Measurements from ENCODE around the gene AEBP2. TPM values are rescaled to one million over a fixed set of nuclear protein-coding genes. Genes with fewer than 3 reads are reported as not detected.

Gene AEBP2
- polyA plus RNA-seq, 1 donor (not counting 4 experiments of a cell fraction or from before 2014, with no cell fraction given) = 19.6 TPM

- dilution Hi-C loops (cut with MboI; ENCODE audit: extremely low pct_ligation_motif_present, low sequenced_read_pairs) = no loop called here
- Histone ChIP-seq H4K20me1 (ENCODE audit: control insufficient read depth, extremely low read depth, insufficient read depth, low read length) (no peaks in the 10 kb centered on the region), H3K27ac (ENCODE audit: control insufficient read depth, insufficient read depth, low read length) (no peak overlapping the region), H3K4me1 (ENCODE audit: control insufficient read depth, extremely low read depth, insufficient read depth, low read length) (peaks cover 5% of the 10 kb centered on the region), H3K9me3 (ENCODE audit: control insufficient read depth, low read depth, low read length) (no peaks in the 10 kb centered on the region), H3K4me2 (ENCODE audit: control insufficient read depth, extremely low read depth, insufficient read depth, low read depth, low read length) (no peak overlapping the region), H3K4me3 (ENCODE audit: control insufficient read depth in 2 of 3, extremely low read depth in 1 of 3, insufficient read depth in 2 of 3, low read depth in 1 of 3, low read length in 3 of 3) (no peak overlapping the region), H3K79me2 (ENCODE audit: control insufficient read depth, insufficient read depth, low read length) (peaks cover 34% of the 10 kb centered on the region), H3K36me3 (ENCODE audit: control insufficient read depth in 2 of 2, extremely low read depth in 1 of 2, insufficient read depth in 2 of 2, low read length in 2 of 2) (peaks cover 5 to 7% of the 10 kb centered on the region in 2 experiments), H3K27me3 (ENCODE audit: control insufficient read depth, extremely low read depth, insufficient read depth, low read length) (no peaks in the 10 kb centered on the region), H3K9ac (ENCODE audit: control insufficient read depth, extremely low read depth, insufficient read depth, low read length) (no peak overlapping the region), H3K9me1 (ENCODE audit: control insufficient read depth, extremely low read depth, insufficient read depth, low read length) (no peaks in the 10 kb centered on the region), H2AFZ (ENCODE audit: control insufficient read depth, low read length) (no peak overlapping the region)
- no peak for DNase-seq (ENCODE audit: low read depth, low spot score)
- TF ChIP-seq EZH2 (IDR thresholded peaks at IDR 0.05; ENCODE audit: low read length) (no peak), CTCF (optimal IDR thresholded peaks at IDR 0.05 in 1 of 3, IDR thresholded peaks at IDR 0.05 in 1 of 3, conservative IDR thresholded peaks at IDR 0.05 in 1 of 3; ENCODE audit: extremely low read depth in 1 of 3, insufficient read depth in 2 of 3, low read length in 3 of 3) (no peak)
- no peak for FAIRE-seq
These were observed 57.1 kb downstream of the AEBP2 start for GRCh38 chr12:19496219-19496878.

GRCh38 chr12:19498099-19498498 is 58.8 kb downstream of the AEBP2 start:
- Histone ChIP-seq H3K36me3 (ENCODE audit: control insufficient read depth in 2 of 2, extremely low read depth in 1 of 2, insufficient read depth in 2 of 2, low read length in 2 of 2) (peaks cover 5 to 7% of the 10 kb centered on the region in 2 experiments), H3K4me1 (ENCODE audit: control insufficient read depth, extremely low read depth, insufficient read depth, low read length) (no peaks in the 10 kb centered on the region), H3K4me2 (ENCODE audit: control insufficient read depth, extremely low read depth, insufficient read depth, low read depth, low read length) (no peak overlapping the region), H3K4me3 (ENCODE audit: control insufficient read depth in 2 of 3, extremely low read depth in 1 of 3, insufficient read depth in 2 of 3, low read depth in 1 of 3, low read length in 3 of 3) (no peak overlapping the region), H3K27ac (ENCODE audit: control insufficient read depth, insufficient read depth, low read length) (no peak overlapping the region), H3K27me3 (ENCODE audit: control insufficient read depth, extremely low read depth, insufficient read depth, low read length) (no peaks in the 10 kb centered on the region), H4K20me1 (ENCODE audit: control insufficient read depth, extremely low read depth, insufficient read depth, low read length) (no peaks in the 10 kb centered on the region), H3K9me3 (ENCODE audit: control insufficient read depth, low read depth, low read length) (no peaks in the 10 kb centered on the region), H3K79me2 (ENCODE audit: control insufficient read depth, insufficient read depth, low read length) (peaks cover 24% of the 10 kb centered on the region), H2AFZ (ENCODE audit: control insufficient read depth, low read length) (no peak overlapping the region), H3K9me1 (ENCODE audit: control insufficient read depth, extremely low read depth, insufficient read depth, low read length) (no peaks in the 10 kb centered on the region), H3K9ac (ENCODE audit: control insufficient read depth, extremely low read depth, insufficient read depth, low read length) (no peak overlapping the region)
- FAIRE-seq (no peak), DNase-seq (ENCODE audit: low read depth, low spot score) (no peak)
- dilution Hi-C loops (cut with MboI; ENCODE audit: extremely low pct_ligation_motif_present, low sequenced_read_pairs) = no loop called here
- TF ChIP-seq EZH2 (IDR thresholded peaks at IDR 0.05; ENCODE audit: low read length) = no peak
- TF ChIP-seq CTCF (optimal IDR thresholded peaks at IDR 0.05 in 1 of 3, IDR thresholded peaks at IDR 0.05 in 1 of 3, conservative IDR thresholded peaks at IDR 0.05 in 1 of 3; ENCODE audit: extremely low read depth in 1 of 3, insufficient read depth in 2 of 3, low read length in 3 of 3) = no peak
